Fibroblast of skin of right biceps (primary cell): ENCODE data around the gene FAM131A.
A peak's percentile ranks its signal among the peaks of the same experiment; 100 is the strongest.

Experiments
- DNase-seq: peaks from one replicate; pipeline ENCODE4 v3.0.0-alpha.2; 2013

The FAM131A gene

GRCh38 chr3:184343200-184343876, 5.9 kb downstream of the FAM131A start:
- DNase-seq, result no peak

GRCh38 chr3:184344579-184345316, 7.3 kb downstream of the FAM131A start:
- DNase-seq, result no peak

- peak; percentile 70 for DNase-seq
Measured at GRCh38 chr3:184345317-184346144, 8.1 kb downstream of the FAM131A start.

- DNase-seq, result no peak
Measured at GRCh38 chr3:184346480-184347190, 9.2 kb downstream of the FAM131A start.

- peak; percentile 35 for DNase-seq
Measured at GRCh38 chr3:184347321-184348056, 10.1 kb downstream of the FAM131A start.

GRCh38 chr3:184348057-184348382, 10.6 kb downstream of the FAM131A start:
- no peak for DNase-seq

GRCh38 chr3:184349563-184350470, 12.4 kb downstream of the FAM131A start:
- DNase-seq, result no peak

GRCh38 chr3:184350618-184351017, 13.2 kb downstream of the FAM131A start:
- no peak for DNase-seq

GRCh38 chr3:184351511-184352148, 14.2 kb downstream of the FAM131A start:
- DNase-seq, result no peak

- DNase-seq, result no peak
Measured at GRCh38 chr3:184352149-184352785, 14.9 kb downstream of the FAM131A start.

GRCh38 chr3:184352897-184353545, 15.6 kb downstream of the FAM131A start:
- no peak for DNase-seq

- DNase-seq, result no peak
Measured at GRCh38 chr3:184353546-184353941, 16.1 kb downstream of the FAM131A start.

- no peak for DNase-seq
Measured at GRCh38 chr3:184354121-184354728, 16.8 kb downstream of the FAM131A start.

- no peak for DNase-seq
Measured at GRCh38 chr3:184354754-184355153, 17.4 kb downstream of the FAM131A start.

- DNase-seq, result no peak
Measured at GRCh38 chr3:184355261-184356040, 18.1 kb downstream of the FAM131A start.

GRCh38 chr3:184357248-184358123, 20.1 kb downstream of the FAM131A start:
- DNase-seq, result no peak

GRCh38 chr3:184358124-184358767, 20.8 kb downstream of the FAM131A start:
- no peak for DNase-seq
